ENCODE data around the gene NLRC5.

DNA sequence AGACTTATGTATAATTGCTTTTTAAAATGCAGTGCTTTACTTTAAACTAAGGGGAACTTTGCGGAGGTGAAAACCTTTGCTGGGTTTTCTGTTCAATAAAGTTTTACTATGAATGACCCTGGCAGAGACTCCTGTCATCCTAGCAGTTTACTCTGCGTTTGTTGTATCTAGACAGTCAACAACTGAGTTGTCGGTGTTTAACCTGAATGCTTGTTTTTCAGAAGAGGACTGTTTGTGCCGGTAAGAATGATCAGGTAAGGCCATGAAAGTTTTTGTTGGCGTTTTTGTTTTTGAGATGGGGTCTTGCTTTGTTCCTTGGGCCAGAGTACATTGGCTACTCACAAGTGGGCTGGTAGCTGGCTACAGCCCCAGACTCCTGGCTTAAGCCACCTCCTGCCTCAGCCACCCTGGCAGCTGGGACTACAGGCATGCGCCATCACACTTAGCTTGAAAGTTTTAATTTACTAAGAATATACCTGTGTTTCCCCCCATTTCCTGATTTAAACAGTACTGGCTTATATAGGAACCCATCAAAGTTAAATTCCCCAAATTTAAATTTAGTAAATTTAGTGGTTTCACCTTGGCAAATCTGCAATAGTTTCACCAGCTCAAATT lies 45.5 kb upstream of the NLRC5 start:
- TF ChIP-seq, protein P1, sequence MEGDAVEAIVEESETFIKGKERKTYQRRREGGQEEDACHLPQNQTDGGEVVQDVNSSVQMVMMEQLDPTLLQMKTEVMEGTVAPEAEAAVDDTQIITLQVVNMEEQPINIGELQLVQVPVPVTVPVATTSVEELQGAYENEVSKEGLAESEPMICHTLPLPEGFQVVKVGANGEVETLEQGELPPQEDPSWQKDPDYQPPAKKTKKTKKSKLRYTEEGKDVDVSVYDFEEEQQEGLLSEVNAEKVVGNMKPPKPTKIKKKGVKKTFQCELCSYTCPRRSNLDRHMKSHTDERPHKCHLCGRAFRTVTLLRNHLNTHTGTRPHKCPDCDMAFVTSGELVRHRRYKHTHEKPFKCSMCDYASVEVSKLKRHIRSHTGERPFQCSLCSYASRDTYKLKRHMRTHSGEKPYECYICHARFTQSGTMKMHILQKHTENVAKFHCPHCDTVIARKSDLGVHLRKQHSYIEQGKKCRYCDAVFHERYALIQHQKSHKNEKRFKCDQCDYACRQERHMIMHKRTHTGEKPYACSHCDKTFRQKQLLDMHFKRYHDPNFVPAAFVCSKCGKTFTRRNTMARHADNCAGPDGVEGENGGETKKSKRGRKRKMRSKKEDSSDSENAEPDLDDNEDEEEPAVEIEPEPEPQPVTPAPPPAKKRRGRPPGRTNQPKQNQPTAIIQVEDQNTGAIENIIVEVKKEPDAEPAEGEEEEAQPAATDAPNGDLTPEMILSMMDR (IDR thresholded peaks at IDR 0.05) = no peak
- TF ChIP-seq POLR2AphosphoS5 (IDR thresholded peaks at IDR 0.05) (no peak), POLR2A (IDR thresholded peaks at IDR 0.05) (no peak)
